ENCODE results near the gene ATXN1.

DNA sequence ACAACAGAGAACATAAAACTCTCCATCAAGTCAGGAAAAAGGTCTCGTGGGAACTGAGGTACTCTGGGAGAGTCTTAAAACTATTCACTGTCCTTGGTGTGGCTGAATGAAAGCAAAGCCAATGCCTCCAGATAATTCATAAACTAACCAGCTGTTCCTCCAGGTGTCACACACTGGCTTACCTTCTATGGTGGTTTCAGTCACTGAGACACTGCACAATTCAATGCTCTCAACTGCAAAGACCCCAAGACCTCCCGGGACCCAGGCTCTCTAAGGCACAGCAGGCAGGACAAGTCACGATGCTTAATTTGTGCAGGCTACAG lies 422.0 kb downstream of the ATXN1 start:
- TF ChIP-seq EZH2 (IDR thresholded peaks at IDR 0.05; ENCODE audit: low read length, unreplicated experiment), result no peak
- TF ChIP-seq, protein P1, sequence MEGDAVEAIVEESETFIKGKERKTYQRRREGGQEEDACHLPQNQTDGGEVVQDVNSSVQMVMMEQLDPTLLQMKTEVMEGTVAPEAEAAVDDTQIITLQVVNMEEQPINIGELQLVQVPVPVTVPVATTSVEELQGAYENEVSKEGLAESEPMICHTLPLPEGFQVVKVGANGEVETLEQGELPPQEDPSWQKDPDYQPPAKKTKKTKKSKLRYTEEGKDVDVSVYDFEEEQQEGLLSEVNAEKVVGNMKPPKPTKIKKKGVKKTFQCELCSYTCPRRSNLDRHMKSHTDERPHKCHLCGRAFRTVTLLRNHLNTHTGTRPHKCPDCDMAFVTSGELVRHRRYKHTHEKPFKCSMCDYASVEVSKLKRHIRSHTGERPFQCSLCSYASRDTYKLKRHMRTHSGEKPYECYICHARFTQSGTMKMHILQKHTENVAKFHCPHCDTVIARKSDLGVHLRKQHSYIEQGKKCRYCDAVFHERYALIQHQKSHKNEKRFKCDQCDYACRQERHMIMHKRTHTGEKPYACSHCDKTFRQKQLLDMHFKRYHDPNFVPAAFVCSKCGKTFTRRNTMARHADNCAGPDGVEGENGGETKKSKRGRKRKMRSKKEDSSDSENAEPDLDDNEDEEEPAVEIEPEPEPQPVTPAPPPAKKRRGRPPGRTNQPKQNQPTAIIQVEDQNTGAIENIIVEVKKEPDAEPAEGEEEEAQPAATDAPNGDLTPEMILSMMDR (conservative IDR thresholded peaks at IDR 0.05; ENCODE audit: low read depth, low read length), result peak; percentile 34; the same call in 1 of the 2 replicates

Measured in PC-3 (cell line).